HG03469 (cell line): ENCODE measurements around the gene HES3.
"Not testable (repeated sequence)": the region's sequence is repeated elsewhere in the genome, so short reads cannot be mapped to it uniquely, and the experiment has no call there.

Experiments
- ATAC-seq: cut with Tn5 transposase; IDR thresholded peaks from one replicate; pipeline ENCODE4 v1.9.1; 2021; ENCODE audit warnings: mild to moderate bottlenecking, moderate library complexity, moderate number of reproducible peaks; ENCODE audit not compliant: unreplicated experiment

HES3 gene

DNA sequence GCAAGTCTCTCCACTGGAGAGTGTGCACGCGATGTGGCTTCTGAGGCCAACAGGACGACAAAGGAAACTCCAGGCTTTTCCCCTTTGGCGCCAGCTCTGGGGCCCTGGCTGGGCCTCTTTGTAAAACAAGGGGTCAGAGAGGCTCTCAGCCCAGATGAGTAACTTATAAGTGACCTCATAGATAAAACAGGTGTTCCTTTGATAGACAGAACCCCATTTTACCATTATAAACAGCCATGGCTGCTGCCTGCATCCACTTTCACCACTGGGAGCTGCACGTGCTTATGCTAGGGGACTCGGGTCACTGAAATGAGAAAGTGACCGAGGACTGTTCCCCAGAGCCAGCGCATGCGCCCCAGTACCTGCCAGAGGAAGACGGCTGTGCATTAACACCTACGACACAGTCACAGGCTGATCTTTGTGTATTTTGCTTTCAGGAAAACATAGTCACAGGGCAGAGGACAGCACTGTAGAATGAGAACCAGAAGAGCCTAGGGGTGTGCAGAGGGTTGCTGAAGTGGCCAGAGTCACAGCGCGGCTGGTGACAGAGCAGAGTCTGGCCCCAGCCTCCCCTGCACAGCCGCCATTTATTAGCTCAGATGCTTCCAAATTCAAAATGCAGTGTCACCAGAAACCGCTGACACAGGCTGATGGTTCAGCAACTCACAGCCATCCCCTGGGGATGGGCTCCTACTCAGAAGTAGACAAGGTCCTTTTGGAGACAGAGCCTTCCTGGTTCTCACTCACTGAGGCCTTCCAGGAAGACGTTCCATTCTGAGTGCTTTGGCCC is 25.4 kb upstream of the HES3 start:
- ATAC-seq: no peak

DNA sequence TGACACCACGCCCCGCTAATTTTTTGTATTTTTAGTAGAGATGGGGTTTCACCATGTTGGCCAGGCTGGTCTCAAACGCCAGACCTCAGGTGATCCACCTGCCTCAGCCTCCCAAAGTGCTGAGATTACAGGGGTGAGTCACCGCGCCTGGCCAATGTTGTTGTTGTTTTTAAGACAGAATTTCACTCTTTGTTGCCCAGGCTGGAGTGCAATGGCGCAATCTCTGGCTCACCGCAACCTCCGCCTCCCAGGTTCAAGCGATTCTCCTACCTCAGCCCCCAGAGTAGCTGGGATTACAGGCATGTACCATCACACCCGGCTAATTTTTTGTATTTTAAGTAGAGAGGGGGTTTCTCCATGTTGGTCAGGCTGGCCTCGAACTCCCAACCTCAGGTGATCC is 24.3 kb upstream of the HES3 start:
- not testable (repeated sequence) for ATAC-seq

DNA sequence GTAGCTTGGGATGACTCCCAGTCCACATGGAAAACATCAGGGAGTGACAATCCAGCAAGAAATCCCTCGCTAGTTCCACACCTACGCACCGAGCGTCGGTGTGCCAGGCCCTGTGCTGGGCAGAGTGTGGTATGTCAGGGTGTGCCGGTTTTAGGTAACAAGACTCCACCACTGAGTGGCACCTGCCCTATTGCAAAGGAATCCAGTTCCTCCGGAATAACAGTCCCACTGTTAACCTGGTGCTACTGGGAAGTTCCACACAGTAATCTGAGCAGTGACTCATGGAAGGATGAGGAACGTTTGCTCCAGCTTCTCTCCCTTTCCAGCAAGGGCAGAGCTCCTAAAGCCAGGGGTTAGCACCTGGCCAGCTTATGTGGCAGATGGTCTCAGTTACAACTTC is 23.7 kb upstream of the HES3 start:
- ATAC-seq: no peak

DNA sequence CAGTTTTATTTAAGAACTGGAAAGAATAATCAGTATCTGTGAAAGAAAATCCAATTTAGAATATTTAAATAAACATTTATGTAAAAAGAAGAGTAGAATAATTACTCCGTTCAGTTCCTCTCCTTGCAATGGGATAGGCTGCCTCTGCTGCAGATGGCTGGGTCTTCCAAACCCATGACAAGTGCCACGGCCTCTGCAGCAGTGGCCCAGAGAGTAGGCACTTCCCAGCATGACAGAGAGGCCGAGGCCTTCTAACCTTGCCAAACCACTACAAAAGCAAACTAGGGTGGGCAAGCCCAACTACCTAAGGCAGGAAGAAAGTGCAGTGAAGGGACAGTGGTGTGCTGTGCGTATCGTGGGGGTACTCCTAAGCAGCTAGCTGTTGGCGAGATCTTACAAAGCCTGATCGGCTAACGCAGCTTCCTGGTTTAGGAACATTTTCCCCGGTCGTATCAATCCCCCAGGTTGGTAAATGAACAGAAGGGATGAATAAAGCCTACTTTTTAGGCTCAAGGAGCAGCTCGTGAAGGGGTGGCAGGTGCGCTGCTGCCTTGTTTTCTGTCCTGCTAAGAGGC is 22.7 kb upstream of the HES3 start:
- no peak for ATAC-seq

DNA sequence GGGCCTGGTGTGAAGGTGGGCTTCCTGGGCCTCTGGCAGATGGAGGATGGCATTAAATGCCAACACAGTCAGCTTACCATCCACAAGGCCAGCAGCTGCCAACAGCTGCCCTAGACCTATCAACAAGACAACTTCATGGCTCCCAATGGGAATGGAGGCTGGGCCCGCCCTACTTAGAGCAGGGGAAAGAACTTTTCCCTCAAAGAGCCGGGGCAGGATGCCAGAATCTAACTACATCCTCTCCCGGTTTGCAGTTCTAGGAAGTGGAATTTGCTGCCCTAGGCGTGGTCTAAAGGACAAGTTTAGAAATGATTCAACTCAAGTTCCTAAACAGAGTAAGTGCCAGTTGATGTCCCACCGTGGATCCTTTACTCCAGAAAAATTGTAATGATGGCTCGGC is 21.3 kb upstream of the HES3 start:
- ATAC-seq: no peak

DNA sequence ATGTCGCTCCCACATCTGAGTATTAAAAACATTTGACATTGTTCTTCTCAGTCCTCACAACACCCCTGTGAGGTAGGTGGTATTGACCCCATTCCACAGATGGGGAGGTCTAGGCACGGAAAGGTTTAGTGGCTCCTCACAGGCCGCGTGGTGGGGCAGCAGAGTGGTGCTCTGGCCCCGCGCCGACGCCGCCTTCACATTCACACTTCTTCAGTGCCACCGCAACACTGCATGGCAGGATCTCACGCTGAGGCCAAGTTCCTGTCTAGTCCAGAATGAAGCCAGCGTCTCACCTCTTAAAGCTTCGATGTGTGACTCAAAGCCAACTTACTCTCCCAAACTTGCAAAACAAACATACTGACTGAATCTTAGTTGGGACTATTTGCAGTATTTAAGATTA is 20.4 kb upstream of the HES3 start:
- no peak for ATAC-seq

DNA sequence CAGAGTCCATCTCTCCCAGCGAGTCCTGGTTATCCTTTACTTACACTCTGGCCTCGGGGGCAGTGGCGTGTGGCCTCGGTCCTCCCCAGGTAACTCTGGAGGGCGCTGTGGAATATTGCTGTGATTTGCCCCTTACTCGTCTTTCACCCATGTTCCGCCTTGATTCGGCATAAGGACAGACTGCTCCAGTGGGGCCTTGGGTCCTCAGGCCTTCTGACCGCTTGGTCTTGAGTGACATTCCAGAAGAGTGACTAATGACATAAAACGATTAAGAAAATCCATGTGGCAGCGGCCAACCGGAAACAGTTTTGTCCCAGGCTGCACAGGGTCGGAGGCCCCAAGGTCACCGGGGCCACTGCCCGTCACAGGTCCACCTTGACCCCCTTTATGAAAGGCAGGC is 19.3 kb upstream of the HES3 start:
- ATAC-seq: no peak

DNA sequence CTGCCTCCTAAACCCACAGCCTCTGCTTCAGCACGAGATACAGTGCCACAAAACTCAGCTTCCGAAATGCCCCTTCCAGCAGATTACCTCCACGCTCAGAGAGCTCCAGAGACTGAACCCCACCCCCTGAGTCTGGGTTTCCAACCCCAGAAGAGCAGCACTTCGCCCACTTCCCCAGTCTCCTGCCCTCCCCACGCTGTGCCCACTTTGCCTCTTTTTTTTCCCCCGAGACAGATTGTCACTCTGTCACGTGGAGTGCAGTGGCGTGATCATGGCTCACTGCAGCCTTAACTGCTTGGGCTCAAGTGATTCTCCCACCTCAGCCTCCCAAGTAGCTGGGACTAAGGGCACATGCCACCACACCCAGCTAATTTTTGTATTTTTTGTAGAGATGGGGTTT is 18.3 kb upstream of the HES3 start:
- ATAC-seq: no peak

DNA sequence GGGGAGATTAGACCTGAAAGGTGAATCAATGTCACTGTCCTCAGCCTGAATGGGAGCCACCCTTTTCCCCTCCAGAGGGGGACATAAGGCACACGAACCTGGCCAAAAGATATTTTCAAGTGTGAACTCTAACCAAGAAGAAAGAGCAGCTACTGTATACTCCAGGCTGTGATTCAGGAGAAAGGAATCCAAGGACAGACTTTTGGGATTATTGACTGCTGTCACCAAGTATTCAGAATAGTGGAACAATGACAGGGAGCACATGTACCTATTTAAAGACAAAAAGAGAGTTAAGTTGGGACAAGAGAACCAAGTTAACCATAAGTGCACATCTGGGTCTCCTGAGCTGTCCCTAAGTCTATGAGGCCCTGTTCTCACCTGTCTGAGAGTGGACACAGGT is 10.6 kb upstream of the HES3 start:
- no peak for ATAC-seq

DNA sequence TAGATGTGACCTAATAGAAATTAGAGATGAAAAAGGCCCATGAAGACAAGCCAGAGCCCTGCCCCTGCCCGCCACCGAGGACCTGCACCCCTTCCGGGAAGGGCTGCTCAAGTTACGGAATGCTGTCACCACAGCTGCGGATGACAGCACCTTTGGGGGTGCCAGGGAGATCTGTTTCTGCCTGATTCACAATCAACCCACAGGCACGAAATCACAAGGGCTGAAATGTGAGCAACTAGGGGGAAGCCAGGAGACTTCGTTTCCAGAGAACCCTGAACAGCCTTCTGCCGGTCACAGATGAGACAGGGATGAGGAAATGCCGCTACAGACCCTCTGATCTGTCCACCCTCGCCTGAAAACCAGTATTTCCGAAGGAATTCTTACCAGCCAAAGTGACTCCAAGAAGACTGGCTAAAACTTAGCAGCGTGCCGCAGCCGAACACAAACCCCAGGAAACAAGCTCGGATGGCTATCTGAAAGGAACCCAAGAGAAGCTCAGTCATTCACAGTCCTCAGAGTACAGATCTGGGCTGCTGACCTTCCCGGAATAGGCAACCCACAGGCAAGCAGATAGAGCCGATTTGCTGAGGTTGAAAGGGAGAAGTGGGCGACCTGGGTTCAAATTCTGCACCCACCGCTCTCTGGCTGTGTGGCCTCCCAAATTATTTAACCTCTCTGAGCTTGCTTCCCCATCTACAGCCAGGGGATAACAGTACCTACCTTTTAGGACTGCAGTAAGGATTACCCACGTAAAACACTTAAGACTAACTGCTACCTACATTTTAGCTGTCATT is 9.3 kb upstream of the HES3 start:
- no peak for ATAC-seq

DNA sequence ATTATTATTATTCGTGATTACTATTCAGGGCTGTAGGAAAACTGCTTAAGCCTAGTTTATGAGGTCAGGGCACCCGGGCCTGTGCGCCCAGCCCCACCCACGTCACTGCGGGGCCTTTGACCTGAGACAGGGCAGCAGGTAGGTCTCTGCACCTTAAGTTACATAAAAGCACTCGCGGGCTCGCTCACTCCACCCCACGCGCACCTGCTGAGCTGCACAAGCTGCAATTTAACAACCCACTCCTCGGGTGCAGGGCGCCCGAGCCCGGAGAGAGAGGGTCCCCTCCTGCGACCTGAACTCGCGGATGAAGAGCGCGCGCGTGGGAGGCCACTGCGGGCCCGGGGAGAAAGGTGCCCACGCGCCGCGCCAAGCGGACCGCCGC is 8.7 kb upstream of the HES3 start:
- ATAC-seq: no peak

DNA sequence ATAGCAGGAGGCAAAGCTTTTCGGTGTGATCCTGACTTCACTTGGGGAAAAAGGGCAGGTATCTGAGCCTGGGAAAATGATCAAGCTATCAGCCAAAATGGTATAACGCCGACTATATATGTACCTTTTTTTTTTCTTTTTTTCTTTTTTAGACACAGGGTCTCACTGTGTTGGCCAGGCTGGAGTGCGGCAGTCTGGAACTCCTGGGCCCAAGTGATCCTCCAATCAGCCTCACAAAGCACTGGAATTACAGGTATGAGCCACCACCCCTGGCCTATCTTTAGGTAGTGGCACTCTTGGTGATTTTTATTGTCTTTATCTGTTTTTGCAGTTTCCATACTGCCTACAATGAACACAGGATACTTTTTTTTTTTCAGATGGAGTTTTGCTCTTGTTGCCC is 6.9 kb upstream of the HES3 start:
- ATAC-seq: no peak

DNA sequence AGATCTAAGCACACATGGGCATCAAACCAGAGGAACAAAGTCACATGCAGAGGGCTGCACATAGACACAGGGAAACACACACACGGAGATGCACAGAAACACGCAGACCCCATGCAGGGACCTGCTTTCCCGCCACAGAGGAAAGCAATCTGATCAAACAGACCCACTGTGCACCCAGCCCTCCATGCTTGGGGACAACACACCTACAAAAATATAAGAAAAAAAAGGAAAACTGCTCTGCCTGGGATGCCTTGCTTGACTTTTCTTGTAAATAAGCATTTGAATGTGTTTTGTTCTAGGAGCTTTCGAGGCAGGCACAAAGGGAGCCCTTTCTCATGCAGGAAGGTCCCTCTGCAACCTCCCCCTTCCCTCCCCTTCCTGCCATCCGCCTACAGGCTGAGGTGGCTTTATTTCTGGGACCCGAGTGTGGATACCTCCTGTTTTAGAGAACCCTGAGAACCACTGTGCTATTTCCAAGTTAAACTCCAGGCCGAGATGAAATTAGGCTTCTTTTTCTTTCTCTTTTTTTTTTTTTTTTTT is 4.7 kb upstream of the HES3 start:
- ATAC-seq: no peak

DNA sequence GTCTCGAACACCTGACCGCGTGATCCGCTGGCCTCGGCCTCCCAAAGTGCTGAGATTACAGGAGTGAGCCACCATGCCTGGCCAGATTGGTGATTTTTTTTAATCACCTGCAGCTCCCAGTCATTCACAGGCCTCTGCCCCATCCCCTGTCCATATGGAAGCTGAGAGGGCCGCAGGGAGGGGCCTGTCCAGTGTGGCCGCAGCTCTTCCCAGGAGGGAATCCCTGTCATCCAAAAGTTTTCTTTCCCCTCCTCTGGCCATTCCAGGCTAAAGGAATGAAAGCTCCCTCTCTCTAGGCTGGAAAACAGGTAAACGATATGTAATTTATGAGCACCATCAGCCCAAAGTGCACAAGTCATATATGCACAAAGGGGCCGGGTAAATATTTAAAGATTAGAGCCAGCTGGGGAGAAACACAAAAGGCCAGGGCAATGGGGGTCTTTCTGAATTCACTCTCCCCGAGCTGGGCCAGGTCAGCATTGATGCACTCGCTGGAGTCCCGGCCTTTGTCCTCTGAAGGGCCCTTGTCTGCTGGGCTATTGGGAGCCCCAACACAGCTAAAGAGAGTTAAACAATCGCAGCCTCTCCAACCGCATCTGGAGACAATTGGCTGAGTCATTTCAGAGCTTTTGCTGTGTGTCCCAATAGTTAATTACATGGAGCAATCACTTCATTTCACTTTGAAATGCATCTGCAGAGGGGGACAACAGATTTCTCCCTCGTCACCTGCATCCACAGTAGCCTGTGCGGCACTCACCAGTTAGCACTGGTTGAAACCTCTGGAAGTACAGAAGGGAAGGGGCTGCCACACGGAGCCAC is 3.8 kb upstream of the HES3 start:
- no peak for ATAC-seq

DNA sequence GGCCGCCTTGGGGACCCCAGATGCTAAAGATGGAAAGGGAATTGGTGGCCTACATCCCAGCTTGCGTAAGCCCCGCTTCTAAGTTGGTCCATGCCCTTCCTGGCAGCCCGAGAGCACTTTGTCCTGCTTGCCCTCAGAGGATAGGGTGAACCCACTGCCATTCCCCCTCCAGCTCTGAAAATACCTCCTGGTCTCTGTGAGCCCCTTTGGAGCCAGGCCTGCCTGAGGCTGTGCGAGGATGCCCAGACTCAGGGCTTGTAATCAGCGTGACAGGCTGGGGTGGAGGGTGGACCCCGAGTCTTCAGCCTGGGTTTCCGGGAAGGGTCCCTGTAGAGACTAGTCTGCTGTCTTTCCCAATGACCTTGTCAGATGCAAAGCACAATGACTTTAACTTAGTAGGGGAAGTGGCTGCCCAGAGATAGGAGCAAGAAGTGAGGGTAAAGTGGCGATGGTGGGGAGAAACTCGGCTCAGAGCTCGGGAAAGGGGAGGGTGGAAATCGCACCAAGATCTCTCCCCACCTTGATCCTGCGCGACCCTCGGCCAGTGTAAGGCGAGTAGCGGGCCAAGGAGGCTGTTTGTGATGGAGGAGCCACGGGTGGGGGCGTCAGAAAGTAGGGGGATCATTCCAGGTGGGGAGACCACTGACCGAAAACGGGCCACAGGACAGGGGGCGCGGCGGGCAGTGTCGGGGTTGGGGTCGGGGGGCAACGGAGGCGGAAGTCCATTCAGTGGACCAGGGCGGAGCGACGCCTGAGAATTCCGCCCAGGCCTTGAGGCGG is 2.7 kb upstream of the HES3 start:
- no peak for ATAC-seq

DNA sequence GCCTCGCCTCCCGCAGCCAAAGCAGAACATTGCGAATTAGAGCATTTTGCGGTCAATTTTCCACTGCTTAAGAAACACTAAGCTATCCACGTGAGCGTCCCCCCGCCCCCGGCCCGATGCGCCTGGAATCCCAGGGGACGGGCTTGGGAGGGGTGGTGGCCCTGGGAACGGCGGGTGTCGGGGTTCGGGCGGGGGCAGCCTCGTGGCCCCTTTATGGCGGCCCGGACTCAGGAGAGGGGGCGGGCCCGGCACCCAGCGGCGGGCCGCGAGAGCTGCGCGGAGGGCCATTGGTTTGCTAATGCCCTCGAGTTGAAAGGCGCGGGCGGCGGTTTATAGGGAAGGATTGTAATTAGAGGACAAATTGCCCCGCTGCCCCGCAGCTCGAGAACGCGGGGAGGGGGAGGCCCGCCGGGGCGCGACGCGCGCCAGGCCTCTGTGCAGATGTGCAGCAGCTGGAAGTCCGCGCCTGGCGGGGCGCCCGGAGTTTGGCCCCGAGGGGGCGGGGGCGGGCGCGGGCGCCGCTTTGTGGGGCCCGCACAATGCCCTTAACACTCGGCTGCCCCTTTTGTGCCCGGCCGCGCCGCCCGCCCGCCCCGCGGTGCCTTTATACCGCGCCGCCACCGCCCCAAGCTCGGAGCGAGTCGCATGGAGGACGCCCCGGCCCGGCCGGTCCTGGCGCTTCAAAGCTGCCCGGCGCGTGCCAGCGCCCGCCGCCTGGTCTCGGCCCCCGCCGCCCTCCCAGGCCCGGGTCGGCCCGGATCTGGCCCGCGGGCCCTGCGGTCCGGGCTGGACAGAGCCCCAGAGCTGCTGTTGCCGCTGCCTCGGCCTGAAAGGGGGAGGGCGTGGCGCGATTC is 1.9 kb upstream of the HES3 start:
- ATAC-seq: no peak

DNA sequence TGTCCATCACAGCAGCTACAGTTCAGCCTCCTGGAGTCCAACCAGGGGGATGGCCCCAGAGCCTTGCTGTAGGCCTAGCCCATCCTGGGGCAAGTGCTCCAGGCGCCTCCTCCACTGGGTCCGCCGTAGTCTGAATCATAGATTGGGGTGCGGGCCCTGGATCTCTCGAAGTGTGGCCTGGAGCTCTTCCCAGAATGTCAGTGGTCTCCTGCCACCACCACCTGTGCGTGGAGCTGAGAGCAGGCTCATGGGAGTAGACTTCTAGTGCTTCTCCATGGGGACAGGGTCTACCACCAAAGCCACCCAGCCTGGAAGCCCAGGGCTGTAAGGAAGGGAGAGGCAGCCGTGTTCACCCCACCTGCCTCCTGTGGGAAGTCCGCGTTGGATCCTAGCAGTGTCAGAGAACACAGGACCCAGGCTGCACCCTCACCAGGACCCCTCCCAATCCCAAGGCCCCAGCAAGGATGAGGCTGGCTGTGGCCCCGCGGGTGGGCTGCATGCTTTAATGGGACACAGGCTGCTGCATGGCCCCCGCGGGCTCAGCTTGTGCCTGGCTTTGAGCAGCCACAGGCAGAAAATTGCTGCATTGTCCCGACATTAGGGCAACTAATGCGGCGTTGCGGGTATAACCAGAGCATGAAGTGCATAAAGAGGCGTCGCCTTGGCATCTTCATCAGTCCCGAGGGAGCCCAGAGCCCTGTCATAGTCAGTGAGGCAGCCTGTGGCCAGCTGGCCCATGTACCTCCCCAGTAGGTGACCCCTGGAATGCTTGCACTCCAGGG is 735 bp upstream of the HES3 start:
- ATAC-seq: no peak

DNA sequence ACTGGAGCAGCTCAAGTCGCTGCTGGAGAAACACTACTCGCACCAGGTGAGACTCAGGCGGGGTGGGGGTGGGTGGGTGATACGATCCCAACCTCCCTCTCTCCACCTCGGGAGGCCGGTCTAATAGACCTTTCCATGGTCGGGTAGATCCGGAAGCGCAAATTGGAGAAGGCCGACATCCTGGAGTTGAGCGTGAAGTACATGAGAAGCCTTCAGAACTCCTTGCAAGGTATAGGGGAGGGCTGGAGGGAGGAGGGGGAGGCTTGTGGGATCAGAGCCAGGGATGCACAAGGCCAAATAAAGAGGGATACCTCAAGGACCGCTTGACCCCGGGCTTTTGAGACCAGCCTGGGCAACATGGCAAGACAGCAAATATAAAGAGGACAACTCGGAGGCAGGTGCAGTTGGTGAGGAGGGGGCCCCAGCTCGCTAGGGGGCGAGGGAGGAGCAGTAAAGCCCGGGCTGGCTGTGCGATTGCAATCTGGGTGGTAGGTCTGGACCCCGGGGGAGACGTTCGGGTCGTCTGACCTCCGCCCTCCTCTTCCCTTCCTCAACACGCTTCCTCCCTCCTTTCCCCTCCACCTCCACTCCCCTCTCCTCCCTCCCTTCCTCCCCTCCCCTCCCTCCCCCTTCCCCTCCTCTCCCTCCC is 546 bp downstream of the HES3 start:
- no peak for ATAC-seq
